Hypothalamus (tissue), 51 donors: Measurements from ENCODE around the gene CBX4.

Experiments
- DNase-seq, 51 donors: peaks; one replicate each; lab custom pipeline; 2025; lab: John Stamatoyannopoulos, UW

CBX4 gene

GRCh38 chr17:79792984-79793923, 46.0 kb downstream of the CBX4 start:
- no peak for DNase-seq

- DNase-seq, result no peak
These were observed 46.8 kb downstream of the CBX4 start for GRCh38 chr17:79792341-79792871.

DNA sequence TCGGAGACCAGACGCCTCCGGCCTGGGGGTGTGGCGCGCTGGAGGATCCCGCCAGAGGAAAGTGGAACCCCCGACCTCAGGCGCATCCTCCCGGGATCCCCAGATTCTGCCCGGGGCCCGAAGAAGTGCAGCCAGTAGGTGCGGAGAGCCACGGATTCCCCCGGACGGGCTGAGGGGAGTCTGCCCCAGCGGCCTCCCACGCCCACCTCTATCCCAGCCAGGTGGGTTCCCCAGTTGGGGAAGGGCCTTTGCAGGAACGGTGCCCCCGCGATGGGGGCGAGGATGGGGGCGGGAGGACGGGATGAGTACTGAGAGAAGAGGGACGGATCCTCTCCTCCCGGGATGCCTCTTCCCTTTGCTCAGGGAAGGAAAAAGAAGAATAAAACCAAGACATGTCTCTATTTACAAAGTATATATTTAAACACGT, 47.5 kb downstream of the CBX4 start:
- no peak for DNase-seq

GRCh38 chr17:79790805-79791734, 48.2 kb downstream of the CBX4 start:
- DNase-seq, result no peak

GRCh38 chr17:79789943-79790804, 49.1 kb downstream of the CBX4 start:
- DNase-seq, result peak in 16 of 51 donors; percentile 6 to 66 (median 27)

GRCh38 chr17:79788989-79789942, 50.0 kb downstream of the CBX4 start:
- no peak for DNase-seq

GRCh38 chr17:79788455-79788854, 50.8 kb downstream of the CBX4 start:
- no peak for DNase-seq

GRCh38 chr17:79786930-79787643, 52.2 kb downstream of the CBX4 start:
- DNase-seq, result no peak

- DNase-seq, result no peak
These were observed 53.1 kb downstream of the CBX4 start for GRCh38 chr17:79785900-79786810.

- DNase-seq, result no peak
These were observed 54.0 kb downstream of the CBX4 start for GRCh38 chr17:79785017-79785899.

DNA sequence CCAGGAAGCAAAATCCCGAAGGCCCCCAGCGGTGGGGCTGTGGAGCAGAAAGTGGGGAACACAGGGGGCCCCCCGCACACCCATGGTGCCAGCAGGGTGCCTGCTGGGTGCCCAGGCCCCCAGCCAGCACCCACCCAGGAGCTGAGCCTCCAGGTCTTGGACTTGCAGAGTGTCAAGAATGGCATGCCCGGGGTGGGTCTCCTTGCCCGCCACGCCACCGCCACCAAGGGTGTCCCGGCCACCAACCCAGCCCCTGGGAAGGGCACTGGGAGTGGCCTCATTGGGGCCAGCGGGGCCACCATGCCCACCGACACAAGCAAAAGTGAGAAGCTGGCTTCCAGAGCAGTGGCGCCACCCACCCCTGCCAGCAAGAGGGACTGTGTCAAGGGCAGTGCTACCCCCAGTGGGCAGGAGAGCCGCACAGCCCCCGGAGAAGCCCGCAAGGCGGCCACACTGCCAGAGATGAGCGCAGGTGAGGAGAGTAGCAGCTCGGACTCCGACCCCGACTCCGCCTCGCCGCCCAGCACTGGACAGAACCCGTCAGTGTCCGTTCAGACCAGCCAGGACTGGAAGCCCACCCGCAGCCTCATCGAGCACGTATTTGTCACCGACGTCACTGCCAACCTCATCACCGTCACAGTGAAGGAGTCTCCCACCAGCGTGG, 54.8 kb downstream of the CBX4 start:
- DNase-seq, result no peak

- no peak for DNase-seq
These were observed 55.3 kb downstream of the CBX4 start for GRCh38 chr17:79783891-79784290.
